GM12874 (cell line): ENCODE measurements around the gene MYRFL.

Experiments
- TF ChIP-seq, protein P1 (sequence below): IDR thresholded peaks from 2 replicates; pipeline ENCODE4 v1.5.1; 2011; ENCODE audit warnings: low read depth, mild to moderate bottlenecking, control low read depth, low read length, moderate library complexity; ENCODE audit not compliant: insufficient read depth

MYRFL gene

DNA sequence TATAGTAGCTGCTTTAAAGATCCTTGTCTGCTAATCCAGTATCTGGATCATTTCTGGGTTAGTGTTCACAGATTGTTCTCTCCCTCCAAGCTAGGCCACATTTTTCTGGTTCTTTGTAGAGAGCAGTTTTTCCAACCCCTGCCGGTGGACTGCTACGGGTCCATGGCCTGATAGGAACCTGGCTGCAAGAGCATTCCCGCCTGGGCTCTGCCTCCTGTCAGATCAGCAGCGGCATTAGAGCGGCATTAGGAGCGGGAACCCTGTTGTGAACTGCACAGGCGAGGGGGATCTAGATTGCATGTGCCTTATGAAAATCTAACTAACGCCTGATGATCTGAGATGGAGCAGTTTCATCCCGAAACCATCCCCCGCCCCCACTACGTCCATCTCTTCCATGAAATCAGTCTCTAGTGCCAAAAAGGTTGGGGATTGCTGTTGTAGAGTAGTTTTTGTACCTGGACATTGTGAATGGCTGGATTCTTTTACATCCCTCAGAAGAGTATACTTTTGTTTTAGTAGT is 50.4 kb downstream of the MYRFL start:
- TF ChIP-seq, protein P1, sequence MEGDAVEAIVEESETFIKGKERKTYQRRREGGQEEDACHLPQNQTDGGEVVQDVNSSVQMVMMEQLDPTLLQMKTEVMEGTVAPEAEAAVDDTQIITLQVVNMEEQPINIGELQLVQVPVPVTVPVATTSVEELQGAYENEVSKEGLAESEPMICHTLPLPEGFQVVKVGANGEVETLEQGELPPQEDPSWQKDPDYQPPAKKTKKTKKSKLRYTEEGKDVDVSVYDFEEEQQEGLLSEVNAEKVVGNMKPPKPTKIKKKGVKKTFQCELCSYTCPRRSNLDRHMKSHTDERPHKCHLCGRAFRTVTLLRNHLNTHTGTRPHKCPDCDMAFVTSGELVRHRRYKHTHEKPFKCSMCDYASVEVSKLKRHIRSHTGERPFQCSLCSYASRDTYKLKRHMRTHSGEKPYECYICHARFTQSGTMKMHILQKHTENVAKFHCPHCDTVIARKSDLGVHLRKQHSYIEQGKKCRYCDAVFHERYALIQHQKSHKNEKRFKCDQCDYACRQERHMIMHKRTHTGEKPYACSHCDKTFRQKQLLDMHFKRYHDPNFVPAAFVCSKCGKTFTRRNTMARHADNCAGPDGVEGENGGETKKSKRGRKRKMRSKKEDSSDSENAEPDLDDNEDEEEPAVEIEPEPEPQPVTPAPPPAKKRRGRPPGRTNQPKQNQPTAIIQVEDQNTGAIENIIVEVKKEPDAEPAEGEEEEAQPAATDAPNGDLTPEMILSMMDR = no peak

DNA sequence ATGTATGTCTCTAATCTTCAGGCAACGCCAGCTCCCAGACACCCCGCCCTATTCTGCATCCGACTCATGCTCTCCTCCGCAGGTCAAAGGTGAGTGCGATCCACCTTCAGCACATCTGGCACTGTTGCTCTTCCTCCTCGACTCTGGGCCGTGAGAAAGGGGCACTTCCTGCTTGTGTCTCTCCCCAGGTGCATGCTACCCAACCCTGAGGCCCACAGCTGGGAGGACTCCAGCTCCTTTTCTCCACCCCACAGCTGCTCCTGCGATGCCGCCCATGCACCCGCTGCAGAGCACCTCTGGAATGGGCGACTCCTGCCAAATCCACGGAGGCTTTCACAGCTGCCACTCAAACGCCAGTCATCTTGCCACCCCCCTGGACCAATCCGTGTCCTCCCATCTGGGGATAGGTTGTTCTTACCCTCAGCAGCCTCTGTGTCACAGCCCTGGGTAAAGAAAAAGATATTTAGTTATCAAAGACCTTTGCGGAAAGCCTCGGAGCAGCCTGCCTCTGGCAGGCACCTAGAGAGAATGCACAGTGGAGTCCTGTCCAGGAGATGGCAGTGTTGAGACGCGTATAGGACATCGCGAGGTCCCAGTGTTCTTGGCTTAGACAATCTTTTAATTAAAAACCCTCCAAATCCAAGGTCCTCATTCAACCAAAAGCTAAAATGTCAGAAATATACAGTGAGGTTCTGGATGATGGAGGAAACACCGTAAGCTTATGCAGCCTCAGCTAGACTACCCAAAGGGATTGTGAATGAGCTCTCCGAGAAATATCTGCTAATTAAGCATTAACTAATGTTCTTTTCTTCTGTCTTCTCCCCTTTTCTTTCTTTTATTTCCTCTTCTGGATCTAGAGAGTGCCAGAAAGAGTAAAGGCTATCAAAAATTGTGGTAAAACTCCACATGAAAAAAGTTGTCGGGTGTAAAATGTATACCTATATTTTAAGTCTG is 54.3 kb downstream of the MYRFL start:
- TF ChIP-seq, protein P1 = peak; percentile 78

DNA sequence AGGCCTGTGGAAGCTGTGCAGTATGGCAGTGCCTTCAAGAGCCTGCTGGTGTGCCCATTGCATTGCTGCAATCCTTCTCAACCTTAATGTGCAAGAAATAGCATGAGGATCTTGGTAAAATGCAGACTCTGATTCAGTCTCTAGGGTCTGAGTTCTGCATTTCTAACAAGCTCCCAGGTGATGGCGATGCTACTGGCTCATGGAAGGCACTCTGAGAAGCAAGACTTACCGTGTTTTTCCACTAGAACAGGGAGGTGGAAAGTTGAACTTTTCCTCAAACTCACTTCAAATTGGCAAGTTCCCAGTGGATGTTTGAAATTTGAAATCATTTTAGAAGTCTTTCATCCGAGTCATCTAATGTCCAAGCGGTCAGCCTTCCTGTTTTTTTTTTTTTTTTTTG is 55.5 kb downstream of the MYRFL start:
- TF ChIP-seq, protein P1 = no peak

DNA sequence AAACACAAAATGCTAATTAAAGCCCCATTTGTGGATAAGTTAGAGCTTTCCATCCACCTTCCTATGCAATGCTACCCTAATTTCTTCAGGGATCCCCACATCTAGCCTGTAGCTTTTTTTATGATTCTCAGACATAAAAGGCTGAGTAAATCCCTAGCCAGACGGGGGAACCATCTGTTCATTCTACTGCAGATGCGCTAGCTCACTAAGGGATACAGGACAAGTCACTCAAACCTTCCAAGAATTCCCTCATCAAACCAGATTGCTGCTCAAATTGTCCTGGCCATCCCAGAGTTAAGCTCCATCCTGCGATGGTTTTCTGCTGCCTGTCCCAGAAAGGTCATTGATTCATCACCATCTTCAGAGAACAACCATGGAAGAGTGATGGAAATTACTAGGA is 56.7 kb downstream of the MYRFL start:
- TF ChIP-seq, protein P1 = no peak

DNA sequence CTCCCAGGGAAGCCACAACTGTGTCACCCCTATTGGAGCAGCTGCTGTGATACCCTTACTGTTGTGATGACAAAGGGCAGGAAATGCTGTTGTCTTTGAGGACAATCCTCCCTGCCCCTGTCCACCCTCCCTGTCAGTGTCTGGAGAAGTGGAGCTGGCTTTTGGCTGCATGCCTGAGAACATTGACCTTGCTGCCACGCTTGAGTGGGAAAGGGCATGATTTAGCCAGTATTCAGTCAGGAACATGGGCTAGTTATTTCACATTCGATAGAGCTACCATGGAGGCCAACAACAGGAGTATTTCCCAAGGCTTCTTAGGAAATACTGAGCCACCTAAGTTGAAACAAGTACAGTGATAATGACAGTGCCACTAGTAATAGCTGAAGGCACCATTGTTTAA is 59.4 kb downstream of the MYRFL start:
- TF ChIP-seq, protein P1 = no peak

DNA sequence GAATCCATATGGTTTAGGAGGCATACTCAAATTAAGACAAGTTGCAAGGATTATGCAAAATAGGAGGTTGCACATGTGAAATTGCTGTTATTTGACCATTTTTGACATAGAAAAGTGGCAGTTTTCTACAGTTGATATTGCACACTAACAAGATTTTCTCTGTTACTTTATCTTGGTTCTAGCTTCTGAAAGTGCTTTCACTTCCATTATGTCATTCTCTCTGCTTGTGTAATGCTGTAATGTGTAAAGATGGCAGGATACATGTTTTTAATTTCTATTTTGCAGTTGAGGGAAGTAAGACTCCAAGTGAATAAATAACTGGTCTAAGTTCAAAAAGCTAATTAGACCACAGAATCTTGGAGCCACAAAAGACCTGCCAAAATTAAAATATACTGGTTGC is 60.6 kb downstream of the MYRFL start:
- TF ChIP-seq, protein P1 = no peak

DNA sequence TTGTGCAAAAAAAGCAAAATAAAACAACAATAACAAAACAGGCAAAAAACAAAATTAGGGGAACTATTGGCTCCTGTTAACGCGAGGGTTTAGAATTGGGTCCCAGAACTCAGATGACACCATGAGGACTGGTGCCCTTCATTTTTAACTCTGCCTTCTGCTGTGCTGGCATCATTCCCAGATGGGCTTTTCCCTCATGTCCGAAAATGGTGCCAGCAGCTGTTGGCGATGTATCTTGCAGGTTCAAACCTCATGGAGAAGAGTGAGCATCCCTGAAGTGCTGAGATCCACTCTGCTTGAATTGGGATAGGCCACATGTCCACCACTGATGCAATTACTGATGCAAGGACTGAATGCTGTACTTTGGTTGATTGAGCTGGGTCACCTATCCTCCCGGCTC is 61.1 kb downstream of the MYRFL start:
- TF ChIP-seq, protein P1 = no peak
